GM03348 (cell line): Measurements from ENCODE around the gene SLC25A19.
"Not testable (repeated sequence)": the region's sequence is repeated elsewhere in the genome, so short reads cannot be mapped to it uniquely, and the experiment has no call there.

Experiments
- DNase-seq: peaks from one replicate; pipeline ENCODE4 v3.0.0; 2012; ENCODE audit warnings: low spot score

The SLC25A19 gene

DNA sequence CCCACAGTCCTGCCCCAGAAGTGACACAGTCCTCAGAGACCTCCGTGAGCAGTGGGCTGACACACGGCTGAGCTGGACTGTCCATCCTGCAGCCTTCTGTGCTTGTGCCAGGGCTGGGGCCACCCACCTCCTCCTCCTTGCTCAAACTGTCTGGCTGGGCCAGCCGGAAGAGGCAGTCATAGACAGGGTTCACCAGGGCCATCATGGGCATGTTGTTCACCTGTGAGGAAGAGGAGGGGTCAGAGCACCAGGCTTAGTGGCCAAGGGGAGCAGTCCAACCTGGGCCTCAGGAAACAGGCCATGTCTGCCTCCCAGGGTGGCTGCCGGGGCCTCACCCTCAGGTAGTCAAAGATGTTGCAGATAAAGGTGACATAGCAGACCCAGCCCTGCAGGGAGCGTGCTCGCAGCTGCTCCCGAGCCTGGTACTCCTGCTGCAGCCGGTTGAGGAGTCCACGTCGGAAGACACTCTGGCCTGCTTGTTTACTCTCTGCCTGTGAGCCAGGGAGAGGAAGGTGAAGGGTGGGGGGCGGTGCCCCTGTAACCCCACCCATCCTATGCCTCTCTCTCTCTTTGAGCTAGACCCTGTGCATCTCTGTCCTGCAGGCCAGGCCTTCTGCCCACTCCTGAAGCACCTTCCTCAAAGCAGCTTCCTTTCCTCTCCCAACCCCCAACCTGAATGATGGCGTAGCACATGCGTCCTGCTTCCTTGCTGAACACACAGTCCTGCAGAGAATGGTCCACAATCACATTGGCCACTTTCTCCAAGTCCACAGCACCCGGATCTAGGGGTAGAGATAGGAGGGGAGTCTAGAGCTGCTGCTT is 21.6 kb downstream of the SLC25A19 start:
- DNase-seq, result no peak

DNA sequence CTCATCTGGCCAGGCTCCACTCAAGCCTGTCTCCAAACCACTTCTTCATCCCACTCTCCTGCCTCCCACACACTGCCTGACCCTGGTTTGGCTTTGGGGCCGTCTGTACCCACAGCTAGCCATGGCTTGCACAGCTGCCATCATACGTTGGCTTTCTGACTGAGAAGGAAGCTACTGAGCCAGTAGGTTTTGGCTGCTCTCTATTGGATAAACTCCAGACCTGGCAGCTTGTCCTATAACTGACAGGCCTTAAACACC is 22.2 kb downstream of the SLC25A19 start:
- DNase-seq, result no peak

DNA sequence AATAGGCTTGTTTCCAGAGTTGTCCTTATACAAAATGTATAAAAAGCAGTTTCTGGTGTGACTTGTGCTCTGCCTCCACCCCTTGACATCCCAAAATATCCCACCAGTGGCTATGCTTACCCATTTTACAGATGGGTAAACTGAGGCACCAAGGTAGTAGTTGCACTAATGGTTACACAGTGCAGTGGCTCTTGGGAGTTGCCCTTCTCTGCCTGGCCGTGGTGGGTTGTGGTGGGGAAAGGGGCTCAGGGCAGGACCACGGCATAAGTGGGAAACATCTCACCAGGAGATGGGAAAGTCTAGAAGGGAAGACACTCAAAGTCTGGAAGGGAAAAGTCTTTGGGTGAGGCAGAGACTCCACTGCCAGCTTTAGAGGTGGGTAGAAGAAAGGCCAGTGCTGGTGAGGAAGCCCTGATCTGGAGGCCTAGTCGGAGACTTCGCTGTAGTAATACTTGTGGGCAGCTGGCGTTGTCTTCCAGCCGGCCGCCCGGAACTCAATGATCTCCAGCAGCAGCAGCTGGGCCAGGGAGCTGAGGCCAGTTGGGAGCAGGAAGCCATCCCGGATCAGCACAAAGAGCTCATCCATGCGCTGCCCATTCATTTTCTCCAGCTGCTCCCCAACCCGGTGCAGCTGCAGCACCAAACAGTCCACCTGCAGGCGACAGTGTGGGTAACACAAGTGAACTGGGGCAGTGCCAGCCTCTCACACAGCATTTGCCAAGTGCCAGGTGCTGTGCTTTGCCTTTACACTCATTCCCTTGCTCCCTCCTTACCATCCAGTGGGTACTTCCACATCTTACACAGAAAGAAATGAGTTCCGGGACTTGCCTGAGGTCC is 22.7 kb downstream of the SLC25A19 start:
- no peak for DNase-seq

DNA sequence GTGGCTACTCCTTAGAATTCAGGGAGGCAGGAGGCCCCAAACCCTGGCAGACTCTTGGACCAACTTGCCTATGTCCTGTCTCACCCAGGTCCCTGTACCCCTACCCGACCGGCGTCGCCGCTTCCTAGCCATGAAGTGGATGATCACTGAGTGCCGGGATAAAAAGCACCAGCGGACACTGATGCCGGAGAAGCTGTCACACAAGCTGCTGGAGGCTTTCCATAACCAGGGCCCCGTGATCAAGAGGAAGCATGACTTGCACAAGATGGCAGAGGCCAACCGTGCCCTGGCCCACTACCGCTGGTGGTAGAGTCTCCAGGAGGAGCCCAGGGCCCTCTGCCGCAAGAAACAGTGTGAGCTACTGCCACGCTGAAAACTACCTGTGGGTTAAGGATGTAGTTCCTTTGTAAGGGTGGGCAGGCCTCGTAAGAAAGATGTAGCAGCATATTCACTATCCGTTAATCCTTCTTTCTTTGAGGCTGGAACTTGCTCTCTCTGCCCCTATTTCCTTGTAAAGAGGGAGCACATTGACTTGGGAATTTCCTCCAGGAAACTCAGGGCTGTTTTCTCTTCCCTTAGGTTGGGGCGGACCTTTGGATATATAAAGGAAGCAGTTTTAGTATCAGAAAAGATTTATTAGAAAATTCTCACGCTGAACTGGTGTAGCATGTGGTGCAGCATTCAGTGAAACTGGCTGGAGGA is 23.5 kb downstream of the SLC25A19 start:
- no peak for DNase-seq

DNA sequence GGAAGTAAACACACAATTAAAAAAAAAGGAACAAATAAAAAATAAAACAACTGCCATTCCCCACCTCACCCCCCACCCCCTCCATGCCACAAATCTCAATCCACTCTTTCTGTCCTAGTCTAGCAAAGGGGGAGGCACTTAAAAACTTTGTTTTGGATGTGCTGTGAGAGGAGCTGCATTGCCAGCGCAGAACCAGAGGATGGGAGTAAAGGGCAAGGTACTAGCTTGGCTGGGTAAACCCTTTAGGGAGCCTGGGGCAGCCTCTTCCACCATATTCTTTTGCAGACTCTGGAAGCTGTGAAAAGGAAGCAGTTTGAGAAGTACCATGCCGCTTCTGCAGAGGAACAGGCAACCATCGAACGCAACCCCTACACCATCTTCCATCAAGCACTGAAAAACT is 26.2 kb downstream of the SLC25A19 start:
- DNase-seq, result no peak

DNA sequence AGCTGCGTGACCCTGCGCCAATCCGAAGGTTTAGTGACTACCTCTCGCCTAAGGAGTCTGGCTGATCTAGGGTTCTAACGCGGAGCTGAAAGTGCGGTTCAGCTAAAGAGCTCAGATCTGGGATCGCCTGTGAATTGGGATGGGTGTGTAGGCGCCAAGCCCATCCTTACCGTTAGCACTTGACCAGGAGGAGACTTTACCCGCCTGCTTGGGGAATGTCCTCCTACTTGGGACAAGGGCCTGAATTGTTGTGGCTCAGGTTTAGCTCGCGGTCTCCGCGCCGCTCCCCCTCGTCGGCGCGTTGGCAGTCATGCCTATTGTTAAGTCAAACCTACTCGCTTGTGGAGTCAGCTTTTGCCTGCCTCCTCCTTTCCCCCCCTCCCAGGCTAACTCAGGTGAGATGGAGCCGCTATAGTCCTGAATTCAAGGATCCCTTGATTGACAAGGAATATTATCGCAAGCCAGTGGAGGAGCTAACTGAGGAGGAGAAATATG is 27.1 kb downstream of the SLC25A19 start:
- no peak for DNase-seq

DNA sequence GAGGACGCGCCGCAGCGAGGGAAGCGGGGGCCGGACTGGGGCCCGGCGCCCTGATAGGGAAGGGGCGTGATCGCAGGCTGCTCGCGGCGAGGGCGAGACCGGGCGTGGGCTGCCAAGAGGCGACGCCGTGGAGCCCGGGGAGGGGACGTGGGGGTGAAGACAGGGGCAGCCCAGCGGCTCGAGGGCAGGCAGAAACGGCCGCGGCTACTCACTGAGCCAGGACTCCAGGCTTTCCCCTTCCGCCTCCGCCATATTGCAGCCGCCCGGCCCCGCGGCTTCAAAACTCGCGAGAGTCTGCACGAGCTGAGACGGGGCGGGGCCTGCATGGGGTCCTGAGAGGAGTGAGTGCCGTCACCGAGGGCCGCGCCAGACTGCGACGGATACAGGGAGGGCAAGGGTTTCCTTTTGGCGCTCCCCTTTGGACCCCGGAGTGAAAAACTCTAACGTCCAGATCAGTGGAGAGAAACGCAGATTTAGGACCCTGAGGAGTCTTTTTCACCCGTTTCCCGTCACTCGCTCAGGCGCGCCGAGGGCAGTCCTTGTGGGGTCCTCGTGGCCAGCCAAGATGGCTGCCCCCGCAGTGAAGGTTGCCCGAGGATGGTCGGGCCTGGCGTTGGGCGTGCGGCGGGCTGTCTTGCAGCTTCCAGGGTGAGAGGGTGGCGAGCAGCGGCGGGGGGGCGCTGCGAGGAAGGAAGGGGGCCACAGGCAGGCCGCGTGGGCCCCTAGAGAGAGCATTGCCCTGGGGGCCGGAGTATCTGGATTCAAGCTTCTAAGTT is 27.7 kb downstream of the SLC25A19 start, which contains the start of the genes GGA3 and MRPS7:
Gene GGA3 (minus strand): TSS at position 271 of the 776 bp plus-strand sequence. CDS start 19 bp downstream, at position 252.
Gene MRPS7 (plus strand): TSS at position 544 of the 776 bp plus-strand sequence. CDS start 22 bp downstream, at position 566.
- peak; percentile 97 for DNase-seq

DNA sequence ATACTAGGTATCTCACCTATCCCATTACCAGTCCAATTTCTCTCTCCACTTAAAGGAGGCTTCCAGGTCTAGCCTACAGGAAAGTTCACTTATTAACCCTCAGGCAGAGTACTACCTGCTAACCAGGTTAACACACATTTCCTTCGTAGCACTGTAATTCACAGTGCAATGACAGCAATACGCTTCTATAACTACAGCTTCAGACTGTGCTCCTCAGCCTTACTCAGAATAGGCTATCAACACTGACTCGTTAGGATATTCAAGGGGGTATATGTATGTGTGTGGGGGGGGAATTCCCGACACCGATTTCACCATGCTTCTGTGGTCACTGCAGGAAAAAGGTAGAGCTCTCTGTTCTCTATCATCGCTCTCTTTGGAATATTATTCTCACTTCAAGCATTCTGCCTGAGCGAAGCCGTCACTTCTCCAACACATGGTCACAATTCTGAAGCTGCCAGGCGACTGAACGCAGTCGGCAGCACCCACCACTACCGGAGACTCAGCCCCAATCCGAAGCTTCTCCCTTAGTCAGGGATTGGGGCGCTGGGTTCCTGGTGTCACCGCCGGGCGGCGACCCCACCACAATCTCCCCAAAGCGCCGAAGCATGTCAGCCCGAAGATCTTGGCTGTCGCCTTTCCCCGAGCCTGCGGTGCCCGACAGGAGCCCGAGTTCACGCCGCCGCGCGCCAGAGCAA is 28.4 kb downstream of the SLC25A19 start:
- DNase-seq, result no peak

DNA sequence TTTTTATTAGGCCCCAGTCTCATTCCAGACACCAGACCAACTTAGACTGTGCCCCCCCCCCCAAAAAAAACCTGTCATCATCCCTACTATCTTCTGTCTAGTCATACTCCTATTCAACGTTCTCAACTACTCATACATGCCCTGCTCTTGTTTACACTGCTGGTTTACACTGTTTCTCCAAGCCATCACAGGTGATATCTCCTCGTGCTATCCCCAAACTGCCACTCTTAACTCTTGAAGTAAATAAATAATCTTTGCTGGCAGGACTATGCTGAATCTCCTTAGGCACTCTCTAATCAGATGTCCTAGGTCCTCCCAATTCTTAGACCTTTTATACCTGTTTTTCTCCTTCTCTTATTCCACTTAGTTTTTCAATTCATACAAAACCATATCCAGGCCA is 32.0 kb downstream of the SLC25A19 start:
- not testable (repeated sequence) for DNase-seq

DNA sequence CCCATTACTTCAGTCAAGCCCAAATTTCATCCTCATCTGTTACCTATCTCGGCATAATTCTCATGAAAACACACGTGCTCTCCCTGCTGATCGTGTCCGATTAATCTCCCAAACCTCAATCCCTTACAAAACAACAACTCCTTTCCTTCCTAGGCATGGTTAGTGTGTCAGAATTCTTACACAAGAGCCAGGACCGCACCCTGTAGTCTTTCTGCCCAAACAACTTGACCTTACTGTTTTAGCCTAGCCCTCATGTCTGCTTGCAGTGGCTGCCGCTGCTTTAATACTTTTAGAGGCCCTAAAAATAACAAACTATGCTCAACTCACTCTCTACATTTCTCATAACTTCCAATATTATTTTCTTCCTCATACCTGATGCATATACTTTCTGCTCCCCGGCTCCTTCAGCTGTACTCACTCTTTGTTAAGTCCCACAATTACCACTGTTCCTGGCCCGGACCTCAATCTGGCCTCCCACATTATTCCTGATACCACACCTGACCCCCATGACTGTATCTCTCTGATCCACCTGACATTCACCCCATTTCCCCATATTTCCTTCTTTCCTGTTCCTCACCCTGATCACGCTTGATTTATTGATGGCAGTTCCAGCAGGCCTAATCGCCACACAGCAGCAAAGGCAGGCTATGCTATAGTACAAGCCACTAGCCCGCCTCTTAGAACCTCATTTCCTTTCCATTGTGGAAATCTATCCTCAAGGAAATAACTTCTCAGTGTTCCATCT is 33.1 kb downstream of the SLC25A19 start:
- DNase-seq, result not testable (repeated sequence)

DNA sequence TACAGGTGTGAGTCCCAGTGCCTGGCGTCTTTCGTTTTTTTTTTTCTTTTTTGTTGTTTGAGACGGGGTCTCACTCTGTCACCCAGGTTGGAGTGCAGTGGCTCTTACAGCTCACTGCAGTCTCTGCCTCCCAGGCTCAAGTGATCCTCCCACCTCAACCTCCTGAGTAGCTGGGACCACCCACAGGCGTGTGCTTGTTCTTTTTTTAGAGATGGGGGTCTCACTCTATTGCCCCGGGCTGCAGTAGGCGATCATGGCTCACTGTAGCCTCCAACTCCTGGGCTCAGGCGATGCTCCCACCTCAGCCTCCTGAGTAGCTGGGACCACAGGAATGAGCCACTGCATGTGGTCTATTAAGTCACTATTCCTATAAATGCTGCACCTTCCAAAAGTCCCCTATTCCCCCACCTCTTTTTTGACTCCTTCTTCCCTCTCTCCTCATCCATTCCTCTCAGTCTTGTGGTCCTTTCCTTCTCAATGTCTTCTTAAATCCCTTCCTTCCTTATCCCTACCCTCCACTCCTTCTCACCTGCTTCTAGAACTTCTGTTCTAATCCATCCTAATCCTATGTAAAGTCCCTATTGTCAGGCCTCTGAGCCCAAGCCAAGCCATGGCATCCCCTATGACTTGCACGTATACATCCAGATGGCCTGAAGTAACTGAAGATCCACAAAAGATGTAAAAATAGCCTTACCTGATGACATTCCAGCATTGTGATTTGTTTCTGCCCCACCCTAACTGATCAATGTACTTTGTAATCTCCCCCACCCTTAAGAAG is 37.0 kb downstream of the SLC25A19 start:
- DNase-seq, result no peak

DNA sequence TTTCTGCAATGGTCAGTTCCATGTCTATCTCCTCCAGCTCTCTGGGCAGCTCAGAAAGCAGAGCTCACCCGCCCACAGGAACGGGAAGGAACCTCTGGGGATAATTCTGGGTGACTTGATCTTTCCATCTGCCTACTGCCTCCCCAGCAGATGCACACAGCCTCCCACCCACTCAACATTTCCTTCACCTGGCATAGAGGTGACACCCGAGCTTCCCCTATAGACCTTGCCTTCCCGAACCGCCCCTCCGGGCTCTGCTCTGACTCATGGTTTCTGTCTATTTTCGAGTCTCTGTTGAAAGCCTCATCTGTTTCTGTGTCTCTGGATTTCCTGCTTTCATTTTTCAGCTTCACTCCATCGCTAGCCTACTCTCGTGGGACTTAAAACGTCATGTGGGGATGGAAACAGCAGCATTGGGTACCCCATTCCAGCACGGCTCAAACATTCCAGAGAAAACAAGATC is 39.2 kb downstream of the SLC25A19 start:
- DNase-seq, result peak; percentile 71

DNA sequence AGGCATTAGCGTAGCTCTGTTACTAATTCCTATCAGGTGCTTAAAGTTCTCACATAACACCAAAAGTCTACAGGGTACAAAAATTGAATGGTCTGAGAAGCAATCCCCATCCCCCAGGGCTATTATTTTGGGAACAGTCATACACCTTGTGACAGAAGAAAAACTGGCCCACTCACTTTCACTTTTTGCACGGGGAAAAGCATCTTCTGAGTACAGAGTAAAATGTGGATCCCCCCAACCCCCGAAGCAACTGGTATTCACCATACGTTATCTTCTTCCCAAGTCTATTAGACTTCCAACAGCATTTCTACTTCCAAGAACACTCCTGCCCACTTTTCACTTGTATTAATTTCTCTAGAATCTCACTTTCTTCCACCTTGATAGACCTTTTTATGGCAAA is 39.7 kb downstream of the SLC25A19 start:
- no peak for DNase-seq

DNA sequence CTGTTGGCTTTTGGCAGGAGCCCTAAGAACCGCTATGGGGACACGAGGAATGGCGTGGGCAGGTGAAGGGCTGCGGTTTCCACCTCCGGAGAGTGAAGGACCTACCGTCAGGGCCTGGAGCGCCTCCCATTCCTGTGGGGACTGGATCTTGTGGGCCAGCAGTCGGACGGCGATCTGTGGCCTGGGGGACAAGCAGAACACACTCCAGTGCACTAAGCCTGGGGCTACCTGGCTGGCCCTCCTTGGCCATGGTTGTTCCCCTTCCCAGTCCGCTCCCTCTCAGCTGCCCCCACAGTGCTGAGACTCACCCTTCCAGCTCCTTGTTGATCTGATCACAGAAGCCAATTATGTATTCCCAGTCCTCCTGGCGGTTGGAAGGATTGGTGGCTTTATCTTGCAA is 42.8 kb downstream of the SLC25A19 start:
- DNase-seq, result no peak

DNA sequence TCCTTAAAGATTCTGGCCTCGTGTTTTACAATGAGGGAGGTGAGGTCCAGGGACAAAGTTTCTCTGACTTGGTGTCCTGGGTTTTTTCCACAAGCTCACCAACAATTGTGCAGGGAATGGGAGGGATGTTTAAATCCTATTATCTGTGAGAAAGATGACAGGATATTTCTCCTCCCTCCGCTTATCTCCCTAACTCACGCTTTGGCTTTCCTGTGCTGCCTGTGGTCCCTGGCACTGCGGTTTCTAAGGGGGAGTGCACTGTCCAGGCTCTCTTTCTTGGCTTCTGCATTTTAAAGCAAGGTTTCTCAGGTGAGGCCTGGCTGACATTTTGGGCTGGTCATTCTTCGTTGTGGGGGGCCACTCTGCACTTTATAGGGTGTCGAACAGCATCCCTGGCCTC is 44.2 kb downstream of the SLC25A19 start:
- DNase-seq, result no peak

DNA sequence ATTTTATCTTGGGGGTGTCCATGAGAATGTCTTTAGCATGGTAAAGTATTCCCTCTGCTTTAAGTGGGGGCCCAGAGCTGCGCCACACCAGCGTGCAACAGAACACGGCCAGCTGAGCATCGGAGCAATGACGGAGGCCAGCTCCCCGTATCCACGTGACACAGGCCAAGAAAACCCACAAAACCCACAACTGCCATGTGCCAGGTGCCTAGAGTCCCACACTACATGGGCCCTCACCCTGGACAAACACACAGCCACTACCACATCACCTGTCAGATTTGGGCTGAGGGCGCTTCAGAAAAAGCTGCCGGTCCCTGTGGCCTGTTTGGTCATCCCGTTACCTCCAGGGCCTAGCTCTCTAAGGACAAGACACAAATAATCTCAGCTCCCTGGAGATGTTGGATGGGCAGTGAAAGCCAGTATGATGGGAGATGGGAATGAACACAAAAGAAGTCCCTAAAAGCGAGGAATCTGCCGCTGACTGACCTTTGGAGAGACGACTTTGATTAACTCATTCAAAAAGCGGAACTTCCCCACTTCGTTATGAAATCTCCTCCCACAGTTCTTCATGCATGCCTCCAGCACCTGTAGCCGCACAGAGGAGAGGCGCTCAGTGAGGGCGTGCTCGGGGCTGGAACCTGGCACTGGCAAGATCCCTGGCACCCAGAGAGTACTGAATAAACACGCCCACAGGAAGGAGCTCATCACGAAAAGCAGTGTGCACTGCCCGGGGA is 44.9 kb downstream of the SLC25A19 start:
- no peak for DNase-seq

DNA sequence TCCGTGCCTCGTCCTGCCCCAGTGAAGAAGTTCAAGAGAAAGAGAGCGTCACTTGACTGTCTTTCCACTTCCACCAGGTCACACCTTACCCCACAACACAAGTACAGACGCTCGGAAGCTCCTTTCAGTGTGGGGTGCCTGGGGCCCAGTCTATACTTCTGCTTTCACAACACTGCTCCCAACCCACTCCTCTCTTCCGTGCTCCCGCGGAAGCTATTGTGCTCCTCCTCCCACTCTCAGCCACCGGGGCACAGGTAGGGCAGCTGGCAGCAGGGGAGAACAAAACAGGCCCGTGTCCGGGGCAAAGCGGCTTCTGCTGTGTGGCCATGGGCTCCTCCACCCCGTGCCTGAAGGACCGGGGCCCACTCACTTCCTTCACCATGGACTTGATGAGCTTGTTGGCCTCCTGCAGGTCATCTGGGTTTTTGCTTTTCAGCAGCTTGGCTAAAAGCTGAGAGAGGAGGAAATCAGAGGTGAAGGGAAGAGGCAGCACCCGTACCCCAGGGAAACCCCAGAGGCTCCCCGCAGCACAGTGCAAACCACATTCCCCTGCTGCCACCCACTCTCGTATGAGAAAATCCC is 46.7 kb downstream of the SLC25A19 start:
- DNase-seq, result no peak

DNA sequence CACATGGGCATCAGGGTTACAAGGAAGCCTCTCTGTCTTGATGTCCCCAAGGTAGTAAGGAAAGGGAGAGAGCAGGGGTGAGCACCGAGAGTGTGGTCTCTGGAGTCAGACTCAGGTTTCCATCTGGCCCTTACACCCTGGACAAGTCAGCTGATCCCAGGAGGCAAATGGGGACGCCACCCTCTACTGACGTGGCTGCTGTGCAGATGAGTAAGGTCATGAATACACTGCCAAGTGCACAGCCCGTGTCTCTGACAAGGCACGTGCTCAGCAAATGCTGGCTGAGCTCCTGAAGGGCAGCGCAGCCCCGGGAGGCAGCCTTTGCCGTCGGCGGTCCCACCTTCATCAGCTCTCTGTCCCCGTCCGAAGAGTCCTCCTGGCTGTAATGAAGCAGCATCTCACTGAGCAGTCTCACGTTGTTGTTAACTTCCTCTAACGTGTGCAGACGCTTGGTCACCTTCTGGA is 47.2 kb downstream of the SLC25A19 start:
- peak; percentile 44 for DNase-seq
